T-helper 2 cell treated with Interferon-gamma antibody and Interleukin-4, amounts not matched to agents 5 μg/mL and 100 μg/mL, for 36 hours (primary cell): Measurements from ENCODE around the gene MMD.

Experiments
- DNase-seq: peaks from one replicate; pipeline ENCODE4 v3.0.0; 2021; ENCODE audit warnings: low spot score
- H3K27ac Mint-ChIP-seq: one replicate; pipeline ENCODE4 v1.8.0; 2021; ENCODE audit warnings: mild to moderate bottlenecking, mixed read lengths
- H3K27me3 Mint-ChIP-seq: one replicate; pipeline ENCODE4 v1.8.0; 2021; ENCODE audit warnings: low read depth, mixed read lengths
- H3K36me3 Mint-ChIP-seq: one replicate; pipeline ENCODE4 v1.8.0; 2021; ENCODE audit warnings: low read depth, mixed read lengths
- H3K4me1 Mint-ChIP-seq: one replicate; pipeline ENCODE4 v1.8.0; 2021; ENCODE audit warnings: low read depth, mixed read lengths
- H3K4me3 Mint-ChIP-seq: one replicate; pipeline ENCODE4 v1.8.0; 2022; ENCODE audit warnings: mild to moderate bottlenecking, moderate library complexity, mixed read lengths
- H3K9me3 Mint-ChIP-seq: one replicate; pipeline ENCODE4 v1.8.0; 2021; ENCODE audit warnings: mixed read lengths

Gene MMD

DNA sequence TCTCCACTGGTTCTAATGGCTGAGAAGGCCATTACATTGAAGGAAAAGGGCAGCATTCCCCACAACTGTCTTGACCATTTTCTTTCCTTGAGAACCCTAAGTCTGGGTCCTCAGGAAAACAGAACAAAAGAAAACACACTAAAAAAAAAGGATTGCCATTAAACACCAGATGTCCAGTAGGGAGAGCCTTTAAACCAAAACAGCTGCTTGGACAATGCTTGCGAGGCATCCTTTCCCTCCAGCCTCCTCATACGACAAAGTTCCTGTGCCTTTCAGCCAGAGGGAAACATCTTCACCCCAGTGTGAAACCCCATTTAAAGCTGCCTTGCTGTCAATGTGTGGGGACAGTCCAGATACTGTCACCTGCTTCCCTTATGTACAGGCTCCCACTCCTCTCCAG, 74.3 kb downstream of the MMD start:
- Mint-ChIP-seq H3K4me1 (peaks cover 65% of the 10 kb centered on the region), H3K36me3 (peaks cover 19% of the 10 kb centered on the region), H3K9me3 (peaks cover 16% of the 10 kb centered on the region), H3K27ac (peak overlapping the region; percentile 33), H3K4me3 (no peak overlapping the region), H3K27me3 (no peaks in the 10 kb centered on the region)
- DNase-seq, result no peak

DNA sequence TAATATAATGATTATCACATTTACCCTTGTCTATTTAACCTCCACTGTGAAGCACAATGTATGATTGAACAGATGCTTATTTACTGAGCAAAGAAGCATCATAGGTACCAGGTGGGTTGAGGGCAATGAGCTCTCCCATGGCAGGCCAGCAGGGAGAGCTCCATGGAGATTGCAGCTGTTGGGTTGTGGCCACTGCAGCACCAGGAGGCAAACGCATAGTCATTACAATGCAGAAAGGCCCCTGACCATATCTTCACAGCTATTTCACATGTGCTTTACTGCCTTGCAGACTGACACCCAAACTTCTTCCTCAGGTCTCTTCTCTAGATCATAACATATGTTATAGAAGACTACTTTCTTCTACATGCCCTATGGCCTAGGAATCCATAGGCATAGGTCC, 75.0 kb downstream of the MMD start:
- no peak overlapping the region for H3K4me3 Mint-ChIP-seq
- H3K27me3 Mint-ChIP-seq, result no peaks in the 10 kb centered on the region
- no peak for DNase-seq
- no peak overlapping the region for H3K27ac Mint-ChIP-seq
- peaks cover 68% of the 10 kb centered on the region for H3K4me1 Mint-ChIP-seq
- peaks cover 16% of the 10 kb centered on the region for H3K9me3 Mint-ChIP-seq
- peaks cover 19% of the 10 kb centered on the region for H3K36me3 Mint-ChIP-seq

DNA sequence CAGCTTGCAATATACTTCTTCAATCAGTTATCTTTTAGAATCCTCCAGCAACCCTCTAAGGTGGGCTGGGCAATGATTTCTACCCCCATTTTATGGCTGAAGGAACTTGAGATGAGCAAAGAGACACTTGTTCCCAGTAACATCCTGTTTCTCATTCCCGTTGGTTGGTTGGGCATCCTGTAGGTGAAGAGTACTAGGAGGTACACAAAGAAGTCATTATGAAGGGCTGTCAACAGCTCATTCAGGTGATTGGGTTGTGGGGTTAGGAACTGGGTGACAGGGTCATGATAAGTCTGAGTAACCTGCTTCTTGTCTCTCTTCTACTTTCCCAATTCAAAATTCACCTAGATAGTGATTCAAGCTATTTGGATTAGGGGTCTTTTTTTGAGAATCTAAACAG, 76.5 kb downstream of the MMD start:
- H3K27ac Mint-ChIP-seq, result peak overlapping the region; percentile 88
- DNase-seq, result peak; percentile 6
- H3K36me3 Mint-ChIP-seq, result peaks cover 19% of the 10 kb centered on the region
- peaks cover 16% of the 10 kb centered on the region for H3K9me3 Mint-ChIP-seq
- H3K27me3 Mint-ChIP-seq, result peaks cover 4% of the 10 kb centered on the region
- H3K4me1 Mint-ChIP-seq, result peaks cover 66% of the 10 kb centered on the region
- H3K4me3 Mint-ChIP-seq, result peak overlapping the region; percentile 69

DNA sequence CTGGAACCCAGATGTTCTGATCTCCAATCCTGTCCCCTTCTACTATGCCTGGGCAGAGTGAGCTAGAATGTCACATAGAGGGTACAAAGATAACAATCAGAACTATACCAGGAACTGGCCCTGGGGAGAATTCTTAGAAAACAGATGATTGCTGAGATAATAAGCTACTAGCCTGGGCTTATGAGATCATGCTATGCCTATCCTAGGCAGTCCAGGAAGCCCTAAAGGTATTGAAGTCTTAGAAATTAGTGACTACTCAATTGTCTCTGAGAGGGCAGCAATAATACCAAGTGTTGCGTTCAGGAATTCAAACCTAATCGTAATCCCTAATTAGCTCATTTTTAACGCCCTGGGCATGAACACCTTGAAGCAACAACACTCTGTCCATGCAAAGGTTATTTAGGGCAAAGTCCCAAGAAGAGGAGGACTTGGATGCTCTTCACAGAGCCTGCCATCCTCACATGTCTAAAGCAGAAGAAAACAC, 77.1 kb downstream of the MMD start:
- H3K36me3 Mint-ChIP-seq, result peaks cover 23% of the 10 kb centered on the region
- peaks cover 16% of the 10 kb centered on the region for H3K9me3 Mint-ChIP-seq
- H3K4me3 Mint-ChIP-seq, result peak overlapping the region; percentile 69
- H3K4me1 Mint-ChIP-seq, result peaks cover 69% of the 10 kb centered on the region
- peak overlapping the region; percentile 88 for H3K27ac Mint-ChIP-seq
- DNase-seq, result peak; percentile 76
- H3K27me3 Mint-ChIP-seq, result peaks cover 8% of the 10 kb centered on the region

DNA sequence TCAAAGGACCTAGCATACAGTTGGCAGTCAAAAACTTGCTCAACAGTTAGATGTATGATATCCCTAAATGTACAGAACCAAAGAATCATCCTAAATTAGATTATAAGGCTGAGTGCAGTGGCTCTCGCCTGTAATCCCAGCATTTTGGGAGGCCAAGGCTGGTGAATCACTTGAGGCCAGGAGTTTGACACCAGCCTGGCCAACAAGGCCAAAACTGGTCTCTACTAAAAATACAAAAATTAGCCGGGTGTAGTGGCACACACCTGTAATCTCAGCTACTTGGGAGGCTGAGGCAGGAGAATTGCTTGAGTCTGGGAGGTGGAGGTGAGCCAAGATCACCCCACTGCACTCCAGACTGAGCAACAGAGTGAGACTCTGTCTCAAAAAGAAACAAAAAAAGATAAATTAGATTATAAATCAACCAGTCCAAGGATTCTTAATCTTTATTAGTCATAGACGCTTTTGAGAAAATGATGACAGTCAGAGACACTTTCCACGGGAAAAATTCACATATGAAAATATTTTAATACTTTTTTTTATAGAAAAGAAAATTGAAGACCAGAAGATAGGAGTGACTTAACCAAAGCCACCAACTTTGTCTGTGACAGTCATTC, 77.6 kb downstream of the MMD start:
- Mint-ChIP-seq H3K27me3 (peaks cover 8% of the 10 kb centered on the region), H3K4me1 (peaks cover 68% of the 10 kb centered on the region), H3K36me3 (peaks cover 23% of the 10 kb centered on the region), H3K9me3 (peaks cover 16% of the 10 kb centered on the region), H3K27ac (peak overlapping the region; percentile 88), H3K4me3 (peak overlapping the region; percentile 32)
- DNase-seq, result peak; percentile 7

DNA sequence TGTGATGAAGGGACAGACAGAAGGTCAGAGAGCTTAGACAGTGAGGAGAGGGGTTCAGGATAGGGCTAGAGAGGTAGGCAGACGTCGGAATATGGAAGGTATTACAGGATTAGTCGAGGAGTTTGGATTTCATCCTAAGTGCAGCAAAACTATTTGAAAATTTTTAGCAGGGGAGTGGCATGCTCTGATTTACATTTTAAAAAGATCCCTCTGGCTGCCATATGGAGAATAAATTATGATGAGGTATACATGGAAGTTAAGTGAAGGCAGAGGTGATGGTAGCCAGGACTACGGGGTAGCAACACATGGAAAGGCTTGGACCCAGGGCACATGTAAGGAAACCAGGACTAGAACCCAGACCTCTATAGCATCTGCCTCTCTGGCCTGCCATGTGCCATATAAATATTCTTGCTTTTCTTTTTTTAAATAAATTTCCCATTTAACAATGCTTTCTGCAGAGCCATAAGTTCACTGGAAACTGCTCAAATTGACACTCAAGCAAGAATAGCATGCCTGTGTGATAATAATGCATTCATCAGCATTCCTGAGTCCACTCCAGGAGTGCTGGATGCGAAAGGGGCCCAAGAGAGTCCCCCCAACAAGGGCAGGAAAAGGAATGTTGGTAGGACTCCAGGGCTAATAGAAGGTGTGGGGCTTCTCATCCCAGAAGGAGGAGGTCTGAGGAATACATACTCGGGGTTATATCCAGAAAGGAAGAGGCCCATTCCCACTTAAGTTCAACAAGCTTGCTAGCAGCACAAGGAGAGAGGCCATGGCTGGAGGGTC, 78.6 kb downstream of the MMD start:
- Mint-ChIP-seq H3K9me3 (peaks cover 20% of the 10 kb centered on the region), H3K36me3 (peaks cover 28% of the 10 kb centered on the region), H3K4me3 (peak overlapping the region; percentile 53), H3K4me1 (peaks cover 58% of the 10 kb centered on the region), H3K27me3 (peaks cover 15% of the 10 kb centered on the region), H3K27ac (peak overlapping the region; percentile 88)
- DNase-seq, result no peak
